Fibroblast of skin of right quadriceps (primary cell): Measurements from ENCODE around the gene WDR26.
"Not testable (repeated sequence)": the region's sequence is repeated elsewhere in the genome, so short reads cannot be mapped to it uniquely, and the experiment has no call there.

Source experiments
- DNase-seq: peaks from one replicate; pipeline ENCODE4 v3.0.0-alpha.2; 2013

Gene WDR26

GRCh38 chr1:224433701-224434672 is 610 bp downstream of the WDR26 start:
- no peak for DNase-seq

- DNase-seq = no peak
Measured at GRCh38 chr1:224433041-224433691, 1.4 kb downstream of the WDR26 start.

GRCh38 chr1:224432672-224433040 is 1.9 kb downstream of the WDR26 start:
- no peak for DNase-seq

GRCh38 chr1:224432146-224432545 is 2.5 kb downstream of the WDR26 start:
- peak; percentile 54 for DNase-seq

GRCh38 chr1:224431726-224432125 is 2.9 kb downstream of the WDR26 start:
- no peak for DNase-seq

GRCh38 chr1:224430511-224431113 is 4.0 kb downstream of the WDR26 start:
- DNase-seq = peak; percentile 67

GRCh38 chr1:224429616-224430326 is 4.8 kb downstream of the WDR26 start:
- no peak for DNase-seq

GRCh38 chr1:224428713-224429112 is 5.9 kb downstream of the WDR26 start:
- DNase-seq = not testable (repeated sequence)

GRCh38 chr1:224427346-224427745 is 7.3 kb downstream of the WDR26 start:
- DNase-seq = peak; percentile 76

GRCh38 chr1:224426869-224427268 is 7.7 kb downstream of the WDR26 start:
- DNase-seq = not testable (repeated sequence)

- no peak for DNase-seq
Measured at GRCh38 chr1:224425279-224425884, 9.2 kb downstream of the WDR26 start.

- DNase-seq = no peak
Measured at GRCh38 chr1:224420106-224420505, 14.5 kb downstream of the WDR26 start.

GRCh38 chr1:224411766-224412165 is 22.8 kb downstream of the WDR26 start:
- peak; percentile 40 for DNase-seq

GRCh38 chr1:224408294-224408590 is 26.4 kb downstream of the WDR26 start:
- DNase-seq = no peak

- DNase-seq = peak; percentile 32
Measured at GRCh38 chr1:224407571-224408293, 26.9 kb downstream of the WDR26 start.

- peak; percentile 44 for DNase-seq
Measured at GRCh38 chr1:224406216-224406615, 28.4 kb downstream of the WDR26 start.

GRCh38 chr1:224405604-224405970 is 29.0 kb downstream of the WDR26 start:
- DNase-seq = no peak

GRCh38 chr1:224404916-224405603 is 29.5 kb downstream of the WDR26 start:
- DNase-seq = no peak

GRCh38 chr1:224402472-224403036 is 32.0 kb downstream of the WDR26 start:
- DNase-seq = no peak

- DNase-seq = no peak
Measured at GRCh38 chr1:224399887-224400286, 34.7 kb downstream of the WDR26 start.

GRCh38 chr1:224393294-224393693 is 41.3 kb downstream of the WDR26 start:
- DNase-seq = no peak
